ENCODE results near the gene SELENOS. TPM values are rescaled to one million over a fixed set of nuclear protein-coding genes. Genes with fewer than 3 reads are reported as not detected.
A peak's percentile ranks its signal among the peaks of the same experiment; 100 is the strongest.

Gene SELENOS
- total RNA-seq, result 40.7 TPM
- 87.5 TPM for polyA plus RNA-seq

- peak; percentile 57 for DNase-seq (ENCODE audit: extremely low spot score)
- peak within 1 kb of the TSS; percentile 87 for H3K4me3 ChIP-seq (ENCODE audit: low read depth, low read length)
- WGBS, result under 1% methylated on average over 91 of the region's 91 CpGs
- peak within 1 kb of the TSS; percentile 84 for H3K27ac ChIP-seq (ENCODE audit: low read depth)
- H3K4me1 ChIP-seq (ENCODE audit: insufficient read depth), result no peaks in the 10 kb centered on the region
- peaks cover 4% of the 10 kb centered on the region for H3K36me3 ChIP-seq (ENCODE audit: insufficient read depth)
Measured at GRCh38 chr15:101277038-101277822, at the start of gene SELENOS. Gene SELENOS, minus strand, starts transcription at chr15:101277485. Its CDS starts 68 bp downstream, at chr15:101277417.

- WGBS, result 72% methylated on average over 21 of the region's 21 CpGs
- Histone ChIP-seq H3K4me1 (ENCODE audit: insufficient read depth) (no peaks in the 10 kb centered on the region), H3K4me3 (ENCODE audit: low read depth, low read length) (no peak overlapping the region), H3K36me3 (ENCODE audit: insufficient read depth) (no peaks in the 10 kb centered on the region), H3K27ac (ENCODE audit: low read depth) (no peak overlapping the region)
- DNase-seq (ENCODE audit: extremely low spot score), result no peak
Measured at GRCh38 chr15:101326462-101327146, 49.3 kb upstream of the SELENOS start.

- WGBS, result 88% methylated on average over 8 of the region's 8 CpGs
- H3K27ac ChIP-seq (ENCODE audit: low read depth), result no peak overlapping the region
- no peaks in the 10 kb centered on the region for H3K4me1 ChIP-seq (ENCODE audit: insufficient read depth)
- no peak overlapping the region for H3K4me3 ChIP-seq (ENCODE audit: low read depth, low read length)
- DNase-seq (ENCODE audit: extremely low spot score), result no peak
- H3K36me3 ChIP-seq (ENCODE audit: insufficient read depth), result no peaks in the 10 kb centered on the region
Measured at GRCh38 chr15:101326026-101326315, 48.7 kb upstream of the SELENOS start.

- Histone ChIP-seq H3K36me3 (ENCODE audit: insufficient read depth) (no peaks in the 10 kb centered on the region), H3K4me1 (ENCODE audit: insufficient read depth) (no peaks in the 10 kb centered on the region), H3K4me3 (ENCODE audit: low read depth, low read length) (no peak overlapping the region), H3K27ac (ENCODE audit: low read depth) (no peak overlapping the region)
- WGBS, result 91% methylated on average over 19 of the region's 19 CpGs
- DNase-seq (ENCODE audit: extremely low spot score), result no peak
Measured at GRCh38 chr15:101325263-101326025, 48.2 kb upstream of the SELENOS start.

GRCh38 chr15:101324524-101325177, 47.4 kb upstream of the SELENOS start:
- no peak for DNase-seq (ENCODE audit: extremely low spot score)
- Histone ChIP-seq H3K27ac (ENCODE audit: low read depth) (no peak overlapping the region), H3K4me3 (ENCODE audit: low read depth, low read length) (no peak overlapping the region), H3K4me1 (ENCODE audit: insufficient read depth) (no peaks in the 10 kb centered on the region), H3K36me3 (ENCODE audit: insufficient read depth) (no peaks in the 10 kb centered on the region)
- 88% methylated on average over 13 of the region's 13 CpGs for WGBS

GRCh38 chr15:101323793-101324523, 46.7 kb upstream of the SELENOS start:
- no peak overlapping the region for H3K4me3 ChIP-seq (ENCODE audit: low read depth, low read length)
- H3K36me3 ChIP-seq (ENCODE audit: insufficient read depth), result no peaks in the 10 kb centered on the region
- no peaks in the 10 kb centered on the region for H3K4me1 ChIP-seq (ENCODE audit: insufficient read depth)
- DNase-seq (ENCODE audit: extremely low spot score), result no peak
- H3K27ac ChIP-seq (ENCODE audit: low read depth), result no peak overlapping the region
- 89% methylated on average over 21 of the region's 21 CpGs for WGBS

- no peak overlapping the region for H3K27ac ChIP-seq (ENCODE audit: low read depth)
- WGBS, result 86% methylated on average over 17 of the region's 17 CpGs
- DNase-seq (ENCODE audit: extremely low spot score), result no peak
- H3K4me3 ChIP-seq (ENCODE audit: low read depth, low read length), result no peak overlapping the region
- no peaks in the 10 kb centered on the region for H3K4me1 ChIP-seq (ENCODE audit: insufficient read depth)
- H3K36me3 ChIP-seq (ENCODE audit: insufficient read depth), result no peaks in the 10 kb centered on the region
Measured at GRCh38 chr15:101322854-101323477, 45.7 kb upstream of the SELENOS start.

GRCh38 chr15:101322016-101322695, 44.9 kb upstream of the SELENOS start:
- H3K27ac ChIP-seq (ENCODE audit: low read depth), result no peak overlapping the region
- no peaks in the 10 kb centered on the region for H3K4me1 ChIP-seq (ENCODE audit: insufficient read depth)
- DNase-seq (ENCODE audit: extremely low spot score), result no peak
- WGBS, result 88% methylated on average over 21 of the region's 21 CpGs
- H3K4me3 ChIP-seq (ENCODE audit: low read depth, low read length), result no peak overlapping the region
- H3K36me3 ChIP-seq (ENCODE audit: insufficient read depth), result no peaks in the 10 kb centered on the region

- Histone ChIP-seq H3K4me3 (ENCODE audit: low read depth, low read length) (no peak overlapping the region), H3K36me3 (ENCODE audit: insufficient read depth) (no peaks in the 10 kb centered on the region), H3K27ac (ENCODE audit: low read depth) (no peak overlapping the region), H3K4me1 (ENCODE audit: insufficient read depth) (no peaks in the 10 kb centered on the region)
- DNase-seq (ENCODE audit: extremely low spot score), result no peak
- WGBS, result 24% methylated on average over 21 of the region's 21 CpGs
Measured at GRCh38 chr15:101320501-101321052, 43.3 kb upstream of the SELENOS start.

- no peak overlapping the region for H3K4me3 ChIP-seq (ENCODE audit: low read depth, low read length)
- no peak overlapping the region for H3K27ac ChIP-seq (ENCODE audit: low read depth)
- 41% methylated on average over 7 of the region's 7 CpGs for WGBS
- no peak for DNase-seq (ENCODE audit: extremely low spot score)
- H3K36me3 ChIP-seq (ENCODE audit: insufficient read depth), result no peaks in the 10 kb centered on the region
- no peaks in the 10 kb centered on the region for H3K4me1 ChIP-seq (ENCODE audit: insufficient read depth)
Measured at GRCh38 chr15:101318839-101319238, 41.6 kb upstream of the SELENOS start.

- no peak overlapping the region for H3K27ac ChIP-seq (ENCODE audit: low read depth)
- 85% methylated on average over 20 of the region's 20 CpGs for WGBS
Measured at GRCh38 chr15:101318147-101318819, 41.0 kb upstream of the SELENOS start.

More at GRCh38 chr15:101318147-101318819, 41.0 kb upstream of the SELENOS start:
- Histone ChIP-seq H3K4me3 (ENCODE audit: low read depth, low read length) (no peak overlapping the region), H3K36me3 (ENCODE audit: insufficient read depth) (no peaks in the 10 kb centered on the region), H3K4me1 (ENCODE audit: insufficient read depth) (no peaks in the 10 kb centered on the region)
- DNase-seq (ENCODE audit: extremely low spot score), result no peak

Data from urinary bladder (tissue), 4 donors.